ENCODE results near the gene TLK1.
"Not testable (repeated sequence)": the region's sequence is repeated elsewhere in the genome, so short reads cannot be mapped to it uniquely, and the experiment has no call there.

DNA sequence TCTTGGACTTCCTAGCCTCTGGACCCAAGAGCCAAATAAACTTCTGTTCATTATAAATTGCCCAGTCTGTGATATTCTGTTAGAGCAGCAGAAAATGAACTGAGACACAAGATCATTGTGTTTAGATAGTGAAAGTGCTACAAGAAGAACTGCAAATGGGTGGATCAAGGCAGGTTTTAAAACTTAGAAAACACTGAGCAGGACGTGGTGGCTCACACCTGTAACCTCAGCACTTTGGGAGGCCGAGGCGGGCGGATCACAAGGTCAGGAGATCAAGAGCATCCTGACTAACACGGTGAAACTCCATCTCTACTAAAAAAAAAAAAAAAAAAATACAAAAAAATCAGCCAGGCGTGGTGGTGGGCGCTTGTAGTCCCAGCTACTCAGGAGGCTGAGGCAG, 84.3 kb downstream of the TLK1 start:
- TF ChIP-seq RAD21, HNF4G (IDR thresholded peaks at IDR 0.05): not testable (repeated sequence)
- TF ChIP-seq, protein P1, sequence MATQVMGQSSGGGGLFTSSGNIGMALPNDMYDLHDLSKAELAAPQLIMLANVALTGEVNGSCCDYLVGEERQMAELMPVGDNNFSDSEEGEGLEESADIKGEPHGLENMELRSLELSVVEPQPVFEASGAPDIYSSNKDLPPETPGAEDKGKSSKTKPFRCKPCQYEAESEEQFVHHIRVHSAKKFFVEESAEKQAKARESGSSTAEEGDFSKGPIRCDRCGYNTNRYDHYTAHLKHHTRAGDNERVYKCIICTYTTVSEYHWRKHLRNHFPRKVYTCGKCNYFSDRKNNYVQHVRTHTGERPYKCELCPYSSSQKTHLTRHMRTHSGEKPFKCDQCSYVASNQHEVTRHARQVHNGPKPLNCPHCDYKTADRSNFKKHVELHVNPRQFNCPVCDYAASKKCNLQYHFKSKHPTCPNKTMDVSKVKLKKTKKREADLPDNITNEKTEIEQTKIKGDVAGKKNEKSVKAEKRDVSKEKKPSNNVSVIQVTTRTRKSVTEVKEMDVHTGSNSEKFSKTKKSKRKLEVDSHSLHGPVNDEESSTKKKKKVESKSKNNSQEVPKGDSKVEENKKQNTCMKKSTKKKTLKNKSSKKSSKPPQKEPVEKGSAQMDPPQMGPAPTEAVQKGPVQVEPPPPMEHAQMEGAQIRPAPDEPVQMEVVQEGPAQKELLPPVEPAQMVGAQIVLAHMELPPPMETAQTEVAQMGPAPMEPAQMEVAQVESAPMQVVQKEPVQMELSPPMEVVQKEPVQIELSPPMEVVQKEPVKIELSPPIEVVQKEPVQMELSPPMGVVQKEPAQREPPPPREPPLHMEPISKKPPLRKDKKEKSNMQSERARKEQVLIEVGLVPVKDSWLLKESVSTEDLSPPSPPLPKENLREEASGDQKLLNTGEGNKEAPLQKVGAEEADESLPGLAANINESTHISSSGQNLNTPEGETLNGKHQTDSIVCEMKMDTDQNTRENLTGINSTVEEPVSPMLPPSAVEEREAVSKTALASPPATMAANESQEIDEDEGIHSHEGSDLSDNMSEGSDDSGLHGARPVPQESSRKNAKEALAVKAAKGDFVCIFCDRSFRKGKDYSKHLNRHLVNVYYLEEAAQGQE (IDR thresholded peaks at IDR 0.05) = not testable (repeated sequence)
- TF ChIP-seq, protein P2, sequence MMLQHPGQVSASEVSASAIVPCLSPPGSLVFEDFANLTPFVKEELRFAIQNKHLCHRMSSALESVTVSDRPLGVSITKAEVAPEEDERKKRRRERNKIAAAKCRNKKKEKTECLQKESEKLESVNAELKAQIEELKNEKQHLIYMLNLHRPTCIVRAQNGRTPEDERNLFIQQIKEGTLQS (IDR thresholded peaks at IDR 0.05) = not testable (repeated sequence)
- TF ChIP-seq, protein P3, sequence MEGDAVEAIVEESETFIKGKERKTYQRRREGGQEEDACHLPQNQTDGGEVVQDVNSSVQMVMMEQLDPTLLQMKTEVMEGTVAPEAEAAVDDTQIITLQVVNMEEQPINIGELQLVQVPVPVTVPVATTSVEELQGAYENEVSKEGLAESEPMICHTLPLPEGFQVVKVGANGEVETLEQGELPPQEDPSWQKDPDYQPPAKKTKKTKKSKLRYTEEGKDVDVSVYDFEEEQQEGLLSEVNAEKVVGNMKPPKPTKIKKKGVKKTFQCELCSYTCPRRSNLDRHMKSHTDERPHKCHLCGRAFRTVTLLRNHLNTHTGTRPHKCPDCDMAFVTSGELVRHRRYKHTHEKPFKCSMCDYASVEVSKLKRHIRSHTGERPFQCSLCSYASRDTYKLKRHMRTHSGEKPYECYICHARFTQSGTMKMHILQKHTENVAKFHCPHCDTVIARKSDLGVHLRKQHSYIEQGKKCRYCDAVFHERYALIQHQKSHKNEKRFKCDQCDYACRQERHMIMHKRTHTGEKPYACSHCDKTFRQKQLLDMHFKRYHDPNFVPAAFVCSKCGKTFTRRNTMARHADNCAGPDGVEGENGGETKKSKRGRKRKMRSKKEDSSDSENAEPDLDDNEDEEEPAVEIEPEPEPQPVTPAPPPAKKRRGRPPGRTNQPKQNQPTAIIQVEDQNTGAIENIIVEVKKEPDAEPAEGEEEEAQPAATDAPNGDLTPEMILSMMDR (IDR thresholded peaks at IDR 0.05; ENCODE audit: low read depth, low read length, missing input control) = not testable (repeated sequence)
- TF ChIP-seq, protein P4, sequence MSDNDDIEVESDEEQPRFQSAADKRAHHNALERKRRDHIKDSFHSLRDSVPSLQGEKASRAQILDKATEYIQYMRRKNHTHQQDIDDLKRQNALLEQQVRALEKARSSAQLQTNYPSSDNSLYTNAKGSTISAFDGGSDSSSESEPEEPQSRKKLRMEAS (IDR thresholded peaks at IDR 0.05) = not testable (repeated sequence)
